GM21447 (cell line): ENCODE data around the gene GALNT6.

Experiments
- ATAC-seq: cut with Tn5 transposase; IDR thresholded peaks from one replicate; pipeline ENCODE4 v1.9.1; 2021; ENCODE audit not compliant: unreplicated experiment

GALNT6 gene

DNA sequence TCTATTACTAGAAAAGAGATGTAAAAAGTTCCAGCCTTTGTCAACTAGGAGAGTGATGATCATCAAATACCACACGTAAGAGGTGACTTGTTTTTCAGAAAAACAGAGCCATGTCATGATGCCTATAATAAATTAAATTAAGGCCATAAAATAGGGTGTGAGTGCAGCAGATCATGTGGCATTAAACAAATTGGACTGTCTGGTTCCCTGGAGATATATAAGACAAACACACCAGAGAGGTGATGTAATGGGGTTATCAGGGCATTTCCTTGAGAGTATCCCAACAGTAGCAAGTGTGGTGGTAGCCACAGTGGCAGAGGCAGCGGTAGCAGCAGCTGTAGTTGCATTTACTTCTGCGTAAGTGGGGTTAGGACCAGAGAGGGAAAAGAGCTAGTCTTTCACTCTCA, 14.6 kb upstream of the GALNT6 start:
- ATAC-seq: no peak

DNA sequence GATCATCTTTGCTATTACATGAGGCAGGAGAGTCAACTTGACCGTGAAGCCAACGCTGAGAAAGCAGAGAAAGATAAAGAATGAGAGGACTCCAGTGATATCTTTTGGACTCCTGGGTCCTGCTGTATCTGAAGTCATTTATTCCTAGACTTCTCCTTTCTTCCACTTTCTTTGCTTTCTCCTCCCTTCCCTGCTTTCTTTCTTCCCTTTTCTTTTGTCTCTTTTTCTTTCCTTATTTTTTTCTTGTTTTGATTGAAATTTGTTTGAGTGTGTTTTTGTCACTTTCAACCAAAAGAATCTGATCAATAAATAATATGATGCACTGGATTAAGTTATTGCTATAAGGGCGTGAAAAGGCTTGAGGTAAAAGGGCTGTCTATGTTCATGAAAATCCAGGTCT, 13.4 kb upstream of the GALNT6 start:
- ATAC-seq: no peak

- no peak for ATAC-seq
Measured at GRCh38 chr12:51403681-51404136, 12.5 kb upstream of the GALNT6 start.

DNA sequence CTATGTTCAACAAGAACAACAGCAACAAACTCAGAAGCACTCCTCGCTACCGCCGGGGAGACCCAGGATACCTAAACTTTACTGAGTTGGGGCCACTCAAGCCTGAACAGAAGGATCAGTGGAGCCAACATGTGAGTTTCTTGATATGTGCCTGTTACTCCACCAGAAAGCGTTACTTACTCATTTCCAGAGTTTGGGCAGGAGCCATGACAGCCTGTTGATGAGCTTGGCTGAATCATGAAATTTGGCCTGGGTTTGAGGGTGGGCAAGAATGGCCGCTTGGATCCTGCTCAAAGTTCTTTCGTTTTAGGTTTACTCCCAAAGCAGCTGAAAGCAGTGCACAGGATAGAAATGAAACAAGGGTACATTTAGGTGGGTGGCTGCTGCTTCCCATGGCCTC, 12.0 kb upstream of the GALNT6 start:
- ATAC-seq: no peak

- ATAC-seq: no peak
Measured at GRCh38 chr12:51401900-51402299, 10.7 kb upstream of the GALNT6 start.

DNA sequence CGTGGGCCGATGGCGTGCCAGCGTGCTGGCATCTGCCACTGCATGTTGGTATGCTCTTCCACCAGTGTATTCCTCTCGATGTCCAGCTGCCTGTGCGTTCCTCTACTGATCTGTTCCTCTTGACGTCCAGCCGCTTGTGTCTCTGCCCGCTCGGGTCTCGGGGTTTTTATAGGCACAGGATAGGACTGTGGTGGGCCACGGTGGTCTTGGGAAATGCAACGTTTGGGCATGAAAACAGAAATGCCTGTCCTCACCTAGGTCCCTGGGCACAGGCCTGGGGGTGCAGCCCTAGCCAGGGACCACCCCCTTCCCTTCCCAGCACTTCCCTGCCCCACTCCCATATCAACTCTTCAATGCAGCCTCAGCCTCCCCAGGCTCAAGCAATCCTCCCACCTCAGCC, 10.3 kb upstream of the GALNT6 start:
- no peak for ATAC-seq

DNA sequence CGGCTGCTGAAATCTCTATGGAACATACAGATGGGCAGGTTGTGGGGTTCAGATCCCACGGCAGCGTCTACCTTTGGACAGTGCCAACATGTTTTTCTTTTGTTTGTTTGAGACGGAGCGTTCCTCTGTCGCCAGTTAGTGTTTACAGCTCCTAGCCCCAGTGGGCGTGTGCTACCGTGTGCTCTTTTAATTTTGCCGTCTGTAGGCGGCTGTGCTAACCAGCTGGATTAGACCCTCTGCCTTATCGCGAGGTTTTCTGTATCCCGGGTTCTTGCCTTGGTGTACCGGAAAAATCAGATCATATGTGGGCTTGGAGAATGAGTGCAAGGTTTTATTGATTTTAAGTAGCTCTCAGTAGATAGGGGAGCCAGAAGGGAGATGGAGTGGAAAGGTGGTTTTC, 9.8 kb upstream of the GALNT6 start:
- ATAC-seq: no peak

- no peak for ATAC-seq
Measured at GRCh38 chr12:51399891-51400290, 8.7 kb upstream of the GALNT6 start.

DNA sequence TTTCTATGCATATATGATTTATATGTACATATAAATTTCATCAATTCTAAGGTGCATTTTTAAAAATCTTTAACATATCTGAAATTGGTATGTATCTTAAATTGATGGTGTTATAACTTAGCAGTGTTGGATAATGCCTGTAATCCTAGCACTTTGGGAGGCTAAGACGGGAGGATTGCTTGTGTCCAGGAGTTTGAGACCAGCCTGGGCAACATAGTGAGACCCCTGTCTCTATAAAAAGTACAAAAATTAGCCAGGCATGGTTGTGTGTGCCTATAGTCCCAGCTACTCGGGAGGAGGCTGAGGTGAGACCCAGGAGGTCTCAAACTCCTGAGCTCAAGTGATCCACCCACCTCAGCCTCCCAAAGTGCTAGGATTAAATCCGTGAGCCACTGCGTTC, 6.5 kb upstream of the GALNT6 start:
- ATAC-seq: no peak

DNA sequence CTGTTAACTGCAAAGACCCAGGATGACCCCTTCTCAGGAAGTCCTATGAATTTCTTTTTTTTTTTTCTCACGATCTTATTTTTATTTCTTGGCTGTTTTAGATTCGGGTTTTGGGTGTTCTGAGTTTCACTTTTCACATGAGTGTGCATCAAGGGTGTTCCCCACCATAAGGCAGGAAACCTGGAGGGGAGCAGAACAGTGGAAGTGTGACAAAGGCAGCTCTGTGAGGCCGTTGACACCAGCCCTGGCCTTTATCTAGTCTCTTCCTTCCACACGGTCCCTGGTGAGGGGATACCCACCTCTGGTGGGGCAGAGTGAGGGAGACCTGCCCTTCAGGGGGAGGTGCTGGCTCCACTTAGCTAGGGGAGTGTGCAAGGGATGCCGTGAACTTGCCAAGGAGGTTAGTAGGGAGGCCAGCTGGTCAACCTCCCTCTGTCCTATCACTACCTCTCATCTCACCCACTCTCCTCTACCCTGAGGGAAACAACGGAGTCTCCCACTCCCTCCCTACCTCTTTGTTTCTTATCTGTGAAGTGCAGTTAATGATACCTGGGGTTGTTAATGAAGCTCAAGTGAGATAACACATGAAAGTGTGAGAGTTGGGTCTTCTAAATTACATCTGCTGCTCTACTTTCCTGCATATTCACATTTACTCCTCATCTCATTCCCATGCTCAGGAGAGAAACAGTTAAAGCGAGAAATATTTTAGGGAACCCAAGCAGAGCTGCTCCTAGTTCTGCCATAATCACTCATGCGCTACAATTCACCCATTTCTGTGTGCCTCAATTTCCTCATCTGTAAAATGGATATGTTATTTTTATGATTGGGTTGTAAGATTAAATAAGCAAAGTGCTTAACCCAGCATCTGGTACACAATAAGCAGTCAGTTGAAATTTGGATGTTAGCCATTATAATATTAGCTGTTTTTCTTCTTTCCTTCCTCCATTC, 4.4 kb upstream of the GALNT6 start:
- peak; percentile 51 for ATAC-seq

DNA sequence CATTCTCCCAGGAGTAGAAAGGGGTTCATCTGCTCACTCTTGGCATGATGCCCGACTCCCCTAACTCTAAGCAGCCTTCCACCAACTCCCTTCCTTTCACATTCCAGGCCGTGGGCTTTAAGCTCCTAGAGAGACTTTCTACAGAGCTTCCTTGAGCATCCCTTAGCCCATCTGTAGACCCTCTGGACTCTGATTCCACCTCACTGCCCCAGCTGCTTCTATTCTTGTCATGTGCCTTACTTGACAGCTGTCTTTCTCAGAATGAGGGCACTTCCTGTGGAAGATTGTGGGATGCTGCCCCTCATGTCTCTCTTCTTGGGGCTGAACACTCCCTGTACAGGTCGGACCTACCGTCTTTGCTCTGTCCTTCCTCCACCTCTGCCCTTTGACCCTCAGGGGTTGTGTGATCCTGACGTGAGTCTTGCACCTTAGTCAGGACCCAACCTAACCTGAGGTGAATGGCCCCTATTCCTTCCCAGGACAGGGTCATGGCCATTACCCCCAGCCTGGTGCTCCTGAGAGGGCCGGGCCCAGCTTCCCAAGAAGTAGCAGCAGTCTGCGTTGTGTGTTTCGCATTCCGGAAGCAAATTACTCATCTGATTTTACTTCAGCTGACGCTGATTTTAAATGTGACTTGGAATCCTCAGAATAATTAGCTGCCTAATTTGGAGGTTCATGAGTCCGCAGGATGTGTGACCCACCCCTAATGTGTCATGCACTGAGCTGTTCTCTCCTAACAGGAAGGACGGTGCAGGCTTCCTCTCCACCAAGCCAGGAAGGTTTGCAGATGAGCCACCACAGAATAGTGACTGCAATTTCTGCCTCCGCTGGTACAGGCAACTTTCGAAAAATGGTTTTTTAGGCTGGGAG, 2.7 kb upstream of the GALNT6 start:
- ATAC-seq: no peak

- no peak for ATAC-seq
Measured at GRCh38 chr12:51392556-51393237, 1.5 kb upstream of the GALNT6 start.

- ATAC-seq: no peak
Measured at GRCh38 chr12:51390891-51391282, 319 bp downstream of the GALNT6 start.

- no peak for ATAC-seq
Measured at GRCh38 chr12:51390457-51390856, 749 bp downstream of the GALNT6 start.

DNA sequence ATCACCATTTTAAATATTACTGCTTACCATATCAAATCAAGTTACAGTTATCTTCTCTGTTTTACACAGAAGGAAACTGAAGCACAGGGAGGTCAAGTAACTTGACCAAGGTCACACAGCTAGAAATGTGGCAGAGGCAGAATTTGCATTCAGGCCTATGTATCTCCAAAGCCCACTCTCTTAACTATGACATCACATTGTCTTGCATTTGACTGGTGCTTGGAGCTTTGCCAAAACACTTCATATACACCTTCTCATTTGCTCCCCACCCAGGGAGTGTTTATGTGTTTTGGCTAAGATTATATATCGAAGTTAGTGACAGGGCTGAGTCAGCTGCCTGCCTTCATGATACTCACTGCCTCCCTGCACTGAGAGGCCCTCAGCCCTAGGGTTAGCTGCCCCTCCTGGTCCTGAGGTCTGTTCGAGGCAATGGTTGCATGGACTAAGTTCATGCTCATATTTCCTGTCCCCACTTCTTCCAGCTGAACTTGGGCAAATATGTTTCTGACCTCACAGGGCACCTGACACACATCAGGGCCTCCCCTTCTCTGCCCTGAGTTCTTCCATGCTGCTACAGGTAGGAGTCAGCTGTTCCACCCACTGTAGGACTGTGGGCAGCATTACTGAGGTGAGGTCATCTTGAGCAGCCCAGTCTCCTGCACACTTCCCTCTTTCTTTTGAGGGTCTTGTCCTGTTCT, 1.8 kb downstream of the GALNT6 start:
- ATAC-seq: no peak

DNA sequence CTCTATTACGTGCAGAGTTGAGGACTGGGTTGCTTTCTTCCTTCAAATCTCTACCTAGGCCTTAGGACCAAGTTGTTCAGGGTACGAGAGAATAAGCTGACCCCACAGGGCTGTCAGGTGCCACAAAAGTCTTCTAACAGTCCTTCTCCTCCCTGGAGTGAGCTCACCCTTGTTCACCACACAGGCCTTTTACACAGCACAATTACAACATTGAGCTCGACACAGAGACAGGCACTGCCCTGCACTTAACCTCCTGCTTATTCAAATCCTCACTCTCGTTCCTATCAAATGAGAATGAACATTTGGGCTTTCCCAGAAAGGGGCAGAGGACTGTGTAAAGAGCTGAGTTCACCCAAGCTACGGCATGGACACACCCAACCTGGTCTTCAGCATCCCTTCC, 2.4 kb downstream of the GALNT6 start:
- no peak for ATAC-seq

DNA sequence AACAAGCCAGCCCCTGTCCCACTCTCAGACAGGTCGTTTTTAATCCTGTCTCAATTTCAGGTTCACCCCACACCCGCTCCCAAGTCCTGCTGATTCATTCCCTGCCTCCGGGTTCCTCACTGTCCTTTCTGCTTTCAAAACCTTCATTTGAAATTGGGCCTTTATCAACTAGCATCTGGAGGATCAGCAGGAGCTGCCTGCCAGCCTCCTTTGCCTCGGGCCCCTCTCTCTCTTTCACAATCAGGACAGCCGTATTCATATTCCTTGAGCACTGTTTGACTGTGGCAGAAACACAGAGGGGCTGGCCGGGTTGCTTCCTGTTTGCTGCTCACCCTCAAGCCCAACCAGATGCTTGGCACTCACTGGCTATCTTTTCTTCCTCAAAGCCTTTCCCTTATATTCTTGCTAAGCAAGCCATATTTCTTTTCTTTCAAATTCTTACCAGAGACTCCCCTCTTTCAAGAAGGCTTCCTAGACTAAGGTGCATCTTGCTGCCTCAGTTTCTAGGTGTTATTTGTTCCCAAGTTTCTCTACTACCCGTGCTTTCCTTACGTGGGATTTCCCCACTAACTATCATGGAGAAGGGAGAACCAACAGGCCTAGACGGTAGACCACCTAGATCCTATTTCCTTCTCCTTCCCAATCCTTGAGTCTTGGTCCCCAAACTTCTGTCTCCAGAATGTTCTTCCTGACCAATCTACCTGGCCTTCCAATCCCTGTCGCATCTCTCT, 3.0 kb downstream of the GALNT6 start:
- no peak for ATAC-seq

GRCh38 chr12:51386351-51386750, 4.9 kb downstream of the GALNT6 start:
- ATAC-seq: no peak

- ATAC-seq: no peak
Measured at GRCh38 chr12:51383269-51383905, 7.8 kb downstream of the GALNT6 start.

GRCh38 chr12:51382173-51382572, 9.0 kb downstream of the GALNT6 start:
- ATAC-seq: no peak
